Heart right ventricle (tissue), 16 donors: ENCODE results near the gene ZMYND12. TPM values are rescaled to one million over a fixed set of nuclear protein-coding genes. Genes with fewer than 3 reads are reported as not detected.

Source experiments
- ATAC-seq, 8 donors: fragments of 200-7000 bp; cut with Tn5 transposase; one replicate each; pipeline ENCODE4 v1.9.1; 2020; ENCODE audit warnings: mild to moderate bottlenecking in 8 of 8, moderate library complexity in 8 of 8, moderate number of reproducible peaks in 1 of 8
- DNase-seq, 2 donors: peaks; one replicate each; pipeline ENCODE4 v3.0.0-alpha.2; 2020
- H3K27ac ChIP-seq, 10 donors: fragments of 200-600 bp; sonication (generic) in 2 of 10; one replicate each; pipeline versions ENCODE4 v1.5.0 to v1.8.0; 2020 to 2022; ENCODE audit warnings: mild to moderate bottlenecking in 3 of 10
- H3K27me3 ChIP-seq, 7 donors: fragments of 200-600 bp; one replicate each; pipeline ENCODE4 v1.8.0; 2021 to 2022; ENCODE audit warnings: mild to moderate bottlenecking in 2 of 7
- H3K36me3 ChIP-seq, 9 donors: fragments of 200-600 bp; sonication (generic) in 1 of 9; one replicate each; pipeline versions ENCODE4 v1.5.0 to v1.8.0; 2020 to 2022; ENCODE audit warnings: mild to moderate bottlenecking in 2 of 9
- H3K4me1 ChIP-seq, 9 donors: fragments of 200-600 bp; sonication (generic) in 1 of 9; one replicate each; pipeline versions ENCODE4 v1.5.0 to v1.8.0; 2020 to 2022; ENCODE audit warnings: mild to moderate bottlenecking in 4 of 9
- H3K4me3 ChIP-seq, 10 donors: fragments of 200-600 bp; sonication (generic) in 2 of 10; one replicate each; pipeline versions ENCODE4 v1.5.0 to v1.8.0; 2020 to 2022; ENCODE audit warnings: mild to moderate bottlenecking in 7 of 10, moderate library complexity in 2 of 10
- H3K9me3 ChIP-seq, 11 donors: fragments of 200-600 bp in 10 of 11; sonication (generic) in 2 of 11; one replicate each; pipeline versions ENCODE4 v1.5.0 to v1.8.0; 2013 to 2022; ENCODE audit warnings: mild to moderate bottlenecking in 2 of 11, control low read depth in 1 of 11, moderate library complexity in 1 of 11
- CTCF ChIP-seq, 9 donors: fragments of 200-600 bp; sonication (generic) in 2 of 9; IDR thresholded peaks; one replicate each; pipeline versions ENCODE4 v1.5.0 to v1.8.0; 2021 to 2022; ENCODE audit warnings: antibody characterized with exemption in 9 of 9, mild to moderate bottlenecking in 5 of 9, moderate library complexity in 1 of 9
- WGBS, 2 donors: extraction: QIAGEN DNeasy Blood & Tissue Kit; methylation state at CpG; one replicate each; pipeline ENCODE4 v1.1.7; 2013; ENCODE audit warnings: inconsistent platforms in 1 of 2; 5-methylcytosine and 5-hydroxymethylcytosine counted together
- intact Hi-C, 10 donors: fragments of 100-400 bp; cut with DNase I; formaldehyde crosslinking; loops; one replicate each; pipeline versions ENCODE4 v1.11.1 to v1.14.2; 2022
- polyA plus RNA-seq, 2 donors: library from polyadenylated mRNA; stranded (reverse); fragments of 200-250 nt; gene quantifications; one replicate each; pipeline ENCODE4 v1.2.3, GENCODE V29; 2013
- total RNA-seq, 10 donors: library from RNA; stranded (reverse); fragmentation: NEBNext Ultra II Directional in 3 of 10; extraction: Animal tissue kit (Norgen Biotek cat#: 25700) in 3 of 10; gene quantifications; one replicate each; pipeline versions ENCODE4 v1.2.1 to v1.2.4, GENCODE V29; 2021 to 2023
- donor health status: Arrhythmogenic right ventricular cardiomyopathy.
- donor health status: ischemic (EF 13 %, LVEDD 7.1; RV severe dilation, severe dysfunction).
- donor health status: healthy with polysubstance abuse.
- donor health status: DM: no; HTN: yes; CAD: no.
- donor health status: DM: no; HTN: no; CAD: no.
- donor health status: ischemic (EF 25% LVEDD 6.9; RV normal size, moderate dysfunction).
- donor health status: ischemic (EF 25% LVEDD 5.7; RV mildly dilated, moderate dysfunction).
- donor health status: healthy.
- donor health status: DM: yes; HTN: yes; CAD: no.
- donor health status: Ischemic cardiomyopathy.
- donor health status: ischemic (EF 35%, LVEDD 5.7; RV mildly dilated, moderate dysfunction).
- donor health status: nonischemic (EF 11% LVEDD 7.7; RV severe dilation, severe dysfunction).
- donor health status: DM: yes; HTN: yes; CAD: no.
- donor health status: PGD.
- donor health status: ischemic (EF 29% LVEDD 5.4; RV normal size, mild dysfunction).
- donor health status: nonischemic (EF 23%, LVEDD 6.1; RV moderate dilation, normal function).

ZMYND12 gene
- total and polyA plus RNA-seq, 12 donors = 0.38 to 5.9 (median 2.2) TPM

- Histone ChIP-seq H3K27me3 (no peaks in the 10 kb centered on the region), H3K27ac (peak overlapping the region in 2 of 10 donors; percentile 48 to 50)
- no peak for ATAC-seq
These were observed 37.3 kb downstream of the ZMYND12 start for GRCh38 chr1:42418516-42418915.

GRCh38 chr1:42417166-42417565 is 38.7 kb downstream of the ZMYND12 start:
- no peaks in the 10 kb centered on the region for H3K27me3 ChIP-seq
- no peak for TF ChIP-seq CTCF (IDR thresholded peaks at IDR 0.05)
- peak overlapping the region in 1 of 10 donors; percentile 19 for H3K27ac ChIP-seq
- no peak overlapping the region for H3K4me3 ChIP-seq
- 40 to 53% methylated on average over 3 of the region's 3 CpGs for WGBS, 2 donors
- H3K36me3 ChIP-seq = no peaks in the 10 kb centered on the region
- ATAC-seq (peak in 2 of 8 donors; percentile 44 to 57), DNase-seq (no peak)
- intact Hi-C loops = no loop called here
- no peaks in the 10 kb centered on the region for H3K9me3 ChIP-seq
- peaks cover 7 to 44% (median 12%) of the 10 kb centered on the region in 9 donors for H3K4me1 ChIP-seq

More at GRCh38 chr1:42418516-42418915, 37.3 kb downstream of the ZMYND12 start:
- no peak for DNase-seq
- Histone ChIP-seq H3K4me1 (peaks cover 7 to 47% (median 12%) of the 10 kb centered on the region in 9 donors), H3K36me3 (no peaks in the 10 kb centered on the region), H3K4me3 (no peak overlapping the region), H3K9me3 (no peaks in the 10 kb centered on the region)
- WGBS, 2 donors = 92 to 94% methylated on average over 1 of the region's 1 CpG
- no peak for TF ChIP-seq CTCF (IDR thresholded peaks at IDR 0.05)
- intact Hi-C loops = no loop called here

- 89% methylated on average over 17 of the region's 17 CpGs for WGBS, 2 donors
- Histone ChIP-seq H3K36me3 (no peaks in the 10 kb centered on the region), H3K4me3 (no peak overlapping the region), H3K27ac (no peak overlapping the region), H3K27me3 (no peaks in the 10 kb centered on the region), H3K4me1 (peaks cover 0 to 22% (median 2%) of the 10 kb centered on the region in 9 donors), H3K9me3 (no peaks in the 10 kb centered on the region)
- ATAC-seq (no peak), DNase-seq (no peak)
- no peak for TF ChIP-seq CTCF (IDR thresholded peaks at IDR 0.05)
- intact Hi-C loops = no loop called here
These were observed 41.0 kb downstream of the ZMYND12 start for GRCh38 chr1:42414551-42415496.

GRCh38 chr1:42403880-42404400 is 51.9 kb downstream of the ZMYND12 start:
- no peak for DNase-seq
- H3K9me3 ChIP-seq = no peaks in the 10 kb centered on the region
- no peak for ATAC-seq
- no peaks in the 10 kb centered on the region for H3K36me3 ChIP-seq
- H3K4me1 ChIP-seq = no peaks in the 10 kb centered on the region
- no peak overlapping the region for H3K4me3 ChIP-seq
- intact Hi-C loops = no loop called here
- TF ChIP-seq CTCF (IDR thresholded peaks at IDR 0.05) = peak in 1 of 9 donors; percentile 11
- no peaks in the 10 kb centered on the region for H3K27me3 ChIP-seq
- 97 to 100% methylated on average over 1 of the region's 1 CpG for whole genome bisulfite sequencing, 2 donors
- H3K27ac ChIP-seq = no peak overlapping the region
